Pons (tissue), 1 donor: ENCODE results near the gene WFDC12.
"Not testable (repeated sequence)": the region's sequence is repeated elsewhere in the genome, so short reads cannot be mapped to it uniquely, and the experiment has no call there.

ENCODE experiments used
- DNase-seq: peaks from one replicate; pipeline ENCODE4 v3.0.0-alpha.2; 2016; ENCODE audit warnings: low spot score

Gene WFDC12

GRCh38 chr20:45124365-45124764, at the start of gene WFDC12:
WFDC12 (minus strand) TSS chr20:45124465; CDS start chr20:45124447, 18 bp downstream.
- DNase-seq: no peak

GRCh38 chr20:45173522-45173921, 49.3 kb upstream of the WFDC12 start:
- no peak for DNase-seq

GRCh38 chr20:45164906-45165305, 40.6 kb upstream of the WFDC12 start:
- DNase-seq: no peak

- DNase-seq: no peak
These were observed 39.0 kb upstream of the WFDC12 start for GRCh38 chr20:45163083-45163803.

- DNase-seq: peak; percentile 66
These were observed 33.7 kb upstream of the WFDC12 start for GRCh38 chr20:45157962-45158361.

GRCh38 chr20:45156713-45157112, 32.4 kb upstream of the WFDC12 start:
- no peak for DNase-seq

GRCh38 chr20:45154794-45155193, 30.5 kb upstream of the WFDC12 start:
- not testable (repeated sequence) for DNase-seq

GRCh38 chr20:45154183-45154582, 29.9 kb upstream of the WFDC12 start:
- no peak for DNase-seq

GRCh38 chr20:45153752-45154151, 29.5 kb upstream of the WFDC12 start:
- peak; percentile 78 for DNase-seq

GRCh38 chr20:45153147-45153546, 28.9 kb upstream of the WFDC12 start:
- peak; percentile 2 for DNase-seq

- DNase-seq: no peak
These were observed 28.1 kb upstream of the WFDC12 start for GRCh38 chr20:45152405-45152804.

GRCh38 chr20:45149062-45149461, 24.8 kb upstream of the WFDC12 start:
- no peak for DNase-seq

- DNase-seq: no peak
These were observed 16.6 kb upstream of the WFDC12 start for GRCh38 chr20:45140836-45141235.

GRCh38 chr20:45139733-45140375, 15.6 kb upstream of the WFDC12 start:
- not testable (repeated sequence) for DNase-seq

GRCh38 chr20:45138561-45139300, 14.5 kb upstream of the WFDC12 start:
- no peak for DNase-seq

- DNase-seq: no peak
These were observed 12.6 kb upstream of the WFDC12 start for GRCh38 chr20:45136911-45137310.

- DNase-seq: no peak
These were observed 3.8 kb upstream of the WFDC12 start for GRCh38 chr20:45128099-45128498.

GRCh38 chr20:45121388-45121787, 2.9 kb downstream of the WFDC12 start:
- no peak for DNase-seq

GRCh38 chr20:45119556-45120266, 4.6 kb downstream of the WFDC12 start:
- no peak for DNase-seq

- DNase-seq: no peak
These were observed 6.2 kb downstream of the WFDC12 start for GRCh38 chr20:45118028-45118427.

GRCh38 chr20:45117581-45117980, 6.7 kb downstream of the WFDC12 start:
- no peak for DNase-seq

- DNase-seq: no peak
These were observed 8.4 kb downstream of the WFDC12 start for GRCh38 chr20:45115829-45116228.
